PFSK-1 (cell line): ENCODE results near the gene SLCO3A1.

Experiments
- FOXP2 ChIP-seq: optimal IDR thresholded peaks from 2 replicates; pipeline ENCODE3; 2011; ENCODE audit warnings: borderline replicate concordance, control low read depth, inconsistent platforms; ENCODE audit not compliant: insufficient read depth; ENCODE audit errors: extremely low read length, extremely low read depth
- POLR2AphosphoS5 ChIP-seq: IDR thresholded peaks from 2 replicates; pipeline ENCODE4 v1.6.1; 2012; ENCODE audit warnings: low read depth, mild to moderate bottlenecking, control low read depth, low read length, moderate library complexity
- REST ChIP-seq, 2 experiments: IDR thresholded peaks; 2 replicates each; pipeline versions ENCODE4 v1.6.1 to v1.8.0; 2011 to 2012; ENCODE audit warnings: low read depth in 2 of 2, low read length in 2 of 2, control low read depth in 1 of 2, inconsistent platforms in 1 of 2, mild to moderate bottlenecking in 1 of 2, moderate library complexity in 1 of 2; ENCODE audit not compliant: insufficient read depth in 1 of 2
- SIN3A ChIP-seq: IDR thresholded peaks from 2 replicates; pipeline ENCODE4 v1.6.1; 2012; ENCODE audit warnings: mild to moderate bottlenecking, low read length, moderate library complexity, borderline replicate concordance; ENCODE audit not compliant: insufficient read depth
- TAF1 ChIP-seq: IDR thresholded peaks from 2 replicates; pipeline ENCODE4 v1.6.1; 2012; ENCODE audit warnings: low read length, control low read depth, borderline replicate concordance; ENCODE audit not compliant: insufficient read depth

The SLCO3A1 gene

DNA sequence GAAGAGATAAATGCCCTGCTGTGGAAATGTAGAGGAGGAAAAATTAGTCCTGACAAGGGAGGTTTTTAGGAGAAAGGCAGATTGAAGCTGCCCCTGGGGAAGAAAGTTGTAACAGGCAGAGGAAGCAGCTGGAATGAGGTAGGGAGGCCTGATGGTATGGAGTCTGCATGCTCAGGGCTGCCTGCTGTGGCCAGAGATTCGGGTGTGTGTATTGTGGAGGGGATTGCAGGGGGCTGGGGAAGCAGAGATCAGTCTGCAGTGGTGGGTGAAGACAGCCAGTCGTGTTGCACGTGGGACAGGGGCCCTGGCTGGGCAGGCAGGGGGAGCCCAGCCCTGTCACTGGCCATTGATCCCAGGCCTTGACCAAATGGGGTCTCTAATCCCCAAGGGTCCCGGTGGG lies 96.5 kb downstream of the SLCO3A1 start:
- no peak for TF ChIP-seq REST (IDR thresholded peaks at IDR 0.05; ENCODE audit: insufficient read depth in 1 of 2, low read depth in 2 of 2, low read length in 2 of 2)
- no peak for TF ChIP-seq FOXP2
- no peak for TF ChIP-seq TAF1
- no peak for TF ChIP-seq POLR2AphosphoS5
- no peak for TF ChIP-seq SIN3A

GRCh38 chr15:91950631-91951329 lies 97.3 kb downstream of the SLCO3A1 start:
- TF ChIP-seq TAF1 = no peak
- TF ChIP-seq SIN3A = no peak
- no peak for TF ChIP-seq FOXP2
- no peak for TF ChIP-seq POLR2AphosphoS5
- TF ChIP-seq REST (IDR thresholded peaks at IDR 0.05; ENCODE audit: insufficient read depth in 1 of 2, low read depth in 2 of 2, low read length in 2 of 2) = no peak

DNA sequence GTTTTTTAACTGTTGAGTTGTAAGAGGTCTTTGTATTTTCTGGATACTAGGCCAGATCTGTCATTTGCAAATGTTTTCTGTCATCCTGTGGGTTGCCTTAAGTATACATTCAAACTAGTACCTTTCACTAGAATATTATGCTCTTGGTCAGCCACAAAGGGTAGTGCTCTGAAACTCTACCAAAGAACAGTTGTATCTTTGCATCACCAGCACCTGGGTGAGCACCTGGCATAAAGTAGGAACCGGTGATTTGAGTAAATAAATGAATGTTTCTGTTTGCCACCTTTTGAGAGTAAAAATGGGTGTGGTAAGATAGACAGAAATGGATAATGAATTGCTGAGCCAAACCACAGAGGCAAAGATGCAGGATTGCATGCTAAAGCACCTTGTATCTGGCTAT lies 98.7 kb downstream of the SLCO3A1 start:
- no peak for TF ChIP-seq FOXP2

DNA sequence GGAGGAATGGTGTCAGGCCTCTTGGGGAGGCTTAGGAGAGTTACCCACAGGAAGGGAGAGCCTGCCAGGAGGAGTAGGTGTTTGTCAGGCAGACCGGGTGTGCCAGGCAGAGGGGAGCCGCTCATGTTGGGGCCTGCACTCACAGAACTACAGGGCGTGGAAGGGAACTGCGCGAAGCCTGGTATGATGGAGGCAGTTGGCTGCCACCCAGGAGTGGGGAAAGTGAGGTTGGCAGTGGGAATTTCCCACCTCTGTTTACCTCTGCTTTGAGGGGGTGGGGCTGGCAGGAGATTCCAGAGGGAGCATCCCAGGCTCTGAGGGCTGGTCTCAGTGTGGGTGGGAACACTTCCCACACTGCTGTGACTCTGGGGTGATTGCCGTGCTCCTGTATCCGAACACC lies 99.9 kb downstream of the SLCO3A1 start:
- no peak for TF ChIP-seq POLR2AphosphoS5
- no peak for TF ChIP-seq REST (IDR thresholded peaks at IDR 0.05; ENCODE audit: insufficient read depth in 1 of 2, low read depth in 2 of 2, low read length in 2 of 2)
- no peak for TF ChIP-seq FOXP2
- no peak for TF ChIP-seq SIN3A
- TF ChIP-seq TAF1 = no peak

- TF ChIP-seq SIN3A (no peak), REST (IDR thresholded peaks at IDR 0.05; ENCODE audit: insufficient read depth in 1 of 2, low read depth in 2 of 2, low read length in 2 of 2) (no peak), POLR2AphosphoS5 (no peak), FOXP2 (no peak), TAF1 (no peak)
These were observed 100.8 kb downstream of the SLCO3A1 start for GRCh38 chr15:91954292-91954691.
